IMR-90 (cell line): Measurements from ENCODE around the gene HTR1D. TPM values are rescaled to one million over a fixed set of nuclear protein-coding genes. Genes with fewer than 3 reads are reported as not detected.
A peak's percentile ranks its signal among the peaks of the same experiment; 100 is the strongest.

Experiments used
- ATAC-seq: fragments of 200-7000 bp; cut with Tn5 transposase; 2 replicates; pipeline ENCODE4 v1.9.1; 2020; ENCODE audit warnings: low read depth, mild to moderate bottlenecking, moderate library complexity
- BruUV-seq: library from RNA; stranded (reverse); fragments of 400-500 nt; replicated peaks from 2 replicates; lab custom pipeline; 2021; lab: Mats Ljungman, UMichigan
- CTCF ChIA-PET: fragments of 300-600 bp; formaldehyde crosslinking; extraction: SDS; loops from one replicate; lab custom pipeline; 2021; ENCODE audit warnings: antibody characterized with exemption; lab: Yijun Ruan, JAX
- POLR2A ChIA-PET: fragments of 300-600 bp; sonication (Branson Sonifier 250); formaldehyde crosslinking; loops from one replicate; lab custom pipeline; 2022; ENCODE audit warnings: antibody characterized with exemption; ENCODE audit not compliant: unreplicated experiment; lab: Charles Lee
- DNase-seq: peaks from one replicate; pipeline ENCODE4 v3.0.0; 2013
- H2AFZ ChIP-seq: replicated peaks from 2 replicates; pipeline ENCODE3; 2013; ENCODE audit warnings: low read length, mild to moderate bottlenecking; ENCODE audit not compliant: poor library complexity
- H2AK5ac ChIP-seq: 2 replicates; pipeline ENCODE4 v1.6.1; 2013; ENCODE audit warnings: low read depth, low read length, inconsistent platforms
- H2AK9ac ChIP-seq: replicated peaks from 2 replicates; pipeline ENCODE3; 2013; ENCODE audit warnings: mild to moderate bottlenecking, low read depth, low read length, moderate library complexity; ENCODE audit not compliant: poor library complexity
- H2BK120ac ChIP-seq: 2 replicates; pipeline ENCODE4 v1.6.1; 2013; ENCODE audit warnings: low read depth, low read length, inconsistent platforms
- H2BK15ac ChIP-seq: 3 replicates; pipeline ENCODE4 v1.6.1; 2013; ENCODE audit warnings: low read depth, low read length, inconsistent platforms
- H2BK20ac ChIP-seq: 2 replicates; pipeline ENCODE4 v1.6.1; 2013; ENCODE audit warnings: low read depth, mild to moderate bottlenecking, inconsistent platforms, low read length, moderate library complexity
- H2BK5ac ChIP-seq: 2 replicates; pipeline ENCODE4 v1.6.1; 2013; ENCODE audit warnings: mild to moderate bottlenecking, low read depth, low read length, inconsistent platforms; ENCODE audit not compliant: poor library complexity, severe bottlenecking
- H3K14ac ChIP-seq: replicated peaks from 2 replicates; pipeline ENCODE4 v1.6.1; 2013; ENCODE audit warnings: low read depth, low read length, inconsistent platforms
- H3K18ac ChIP-seq: 2 replicates; pipeline ENCODE4 v1.6.1; 2013; ENCODE audit warnings: low read depth, low read length, control low read depth
- H3K23ac ChIP-seq: 2 replicates; pipeline ENCODE4 v1.6.1; 2013; ENCODE audit warnings: low read depth, low read length, inconsistent platforms
- H3K27ac ChIP-seq: 2 replicates; pipeline ENCODE4 v1.5.1; 2013; ENCODE audit warnings: mild to moderate bottlenecking, control low read depth, low read length; ENCODE audit not compliant: insufficient read depth
- H3K27me3 ChIP-seq: 2 replicates; pipeline ENCODE4 v1.6.1; 2013; ENCODE audit warnings: low read length; ENCODE audit not compliant: control insufficient read depth, insufficient read depth
- H3K36me3 ChIP-seq: 2 replicates; pipeline ENCODE4 v1.6.1; 2013; ENCODE audit warnings: low read length, mixed read lengths; ENCODE audit not compliant: control insufficient read depth, insufficient read depth
- H3K4ac ChIP-seq: 2 replicates; pipeline ENCODE4 v1.6.1; 2013; ENCODE audit warnings: low read depth, low read length, inconsistent platforms
- H3K4me1 ChIP-seq: 2 replicates; pipeline ENCODE4 v1.6.1; 2013; ENCODE audit warnings: low read length, mixed read lengths; ENCODE audit not compliant: control insufficient read depth, insufficient read depth
- H3K4me2 ChIP-seq: 2 replicates; pipeline ENCODE4 v1.6.1; 2013; ENCODE audit warnings: low read depth, mild to moderate bottlenecking, control low read depth, low read length, moderate library complexity
- H3K4me3 ChIP-seq: 2 replicates; pipeline ENCODE4 v1.5.1; 2013; ENCODE audit warnings: low read depth, mild to moderate bottlenecking, control low read depth, low read length, moderate library complexity; ENCODE audit not compliant: insufficient read depth
- H3K56ac ChIP-seq: 2 replicates; pipeline ENCODE4 v1.6.1; 2013; ENCODE audit warnings: low read length, inconsistent platforms; ENCODE audit not compliant: insufficient read depth; ENCODE audit errors: extremely low read depth
- H3K79me1 ChIP-seq, 2 experiments: 2 replicates each; pipeline ENCODE4 v1.6.1; 2013; ENCODE audit warnings: low read length in 2 of 2, inconsistent platforms in 1 of 2, low read depth in 1 of 2
- H3K9ac ChIP-seq: 2 replicates; pipeline ENCODE4 v1.6.1; 2013; ENCODE audit warnings: low read depth, low read length, control low read depth
- H3K9me1 ChIP-seq: 2 replicates; pipeline ENCODE4 v1.6.1; 2013; ENCODE audit warnings: low read length, inconsistent platforms; ENCODE audit not compliant: insufficient read depth
- H3K9me3 ChIP-seq: 2 replicates; pipeline ENCODE4 v1.6.1; 2013; ENCODE audit warnings: low read length; ENCODE audit not compliant: control insufficient read depth, insufficient read depth
- H4K20me1 ChIP-seq: 2 replicates; pipeline ENCODE4 v1.6.1; 2013; ENCODE audit warnings: low read length, inconsistent platforms; ENCODE audit not compliant: insufficient read depth
- H4K5ac ChIP-seq: 2 replicates; pipeline ENCODE4 v1.6.1; 2013; ENCODE audit warnings: mild to moderate bottlenecking, low read depth, low read length, control low read depth
- H4K8ac ChIP-seq, 2 experiments: 2 replicates each; pipeline ENCODE4 v1.6.1; 2013; ENCODE audit warnings: low read depth in 2 of 2, low read length in 2 of 2, control low read depth in 1 of 2, inconsistent platforms in 1 of 2
- H4K91ac ChIP-seq: 2 replicates; pipeline ENCODE4 v1.6.1; 2013; ENCODE audit warnings: low read depth, low read length, inconsistent platforms; ENCODE audit not compliant: insufficient read depth
- MAZ ChIP-seq: IDR thresholded peaks from 2 replicates; pipeline ENCODE4 v1.6.1; 2012; ENCODE audit warnings: low read depth, mild to moderate bottlenecking, low read length, improper control_type of control experiment, moderate library complexity, borderline replicate concordance
- RFX5 ChIP-seq: IDR thresholded peaks from 2 replicates; pipeline ENCODE4 v1.8.0; 2012; ENCODE audit warnings: low read depth, mild to moderate bottlenecking, low read length, moderate library complexity
- WGBS, 2 experiments: methylation state at CpG; one replicate each; pipeline versions ENCODE4 v1.1.5 to v1.1.7; 2013; ENCODE audit warnings: missing lambda C conversion rate in 2 of 2; ENCODE audit not compliant: insufficient read length in 1 of 2; ENCODE audit errors: extremely low coverage in 2 of 2; 5-methylcytosine and 5-hydroxymethylcytosine counted together
- dilution Hi-C: fragments of 300-500 bp; cut with HindIII; formaldehyde crosslinking; loops from one replicate; pipeline ENCODE4 v1.14.3; 2018; ENCODE audit warnings: low sequenced_read_pairs; ENCODE audit not compliant: unreplicated experiment
- in situ Hi-C: fragments of 300-500 bp; cut with MboI; formaldehyde crosslinking; loops from 3 replicates; pipeline ENCODE4 v1.14.3; 2019; ENCODE audit warnings: low sequenced_read_pairs, inconsistent platforms, mixed read lengths
- intact Hi-C: fragments of 100-400 bp; cut with micrococcal nuclease; formaldehyde crosslinking; loops from 2 replicates; pipeline ENCODE4 v1.10.0; 2022
- polyA plus RNA-seq, 3 experiments: library from polyadenylated mRNA; depleted of rRNA; stranded (reverse); fragments of >200 nt; gene quantifications; 2 replicates each; pipeline ENCODE4 v1.2.3, GENCODE V29; 2012; ENCODE audit warnings: low replicate concordance in 1 of 3
- total RNA-seq: library from RNA; depleted of rRNA; stranded (reverse); fragments of >200 nt; gene quantifications from 2 replicates; pipeline ENCODE4 v1.2.3, GENCODE V29; 2012

HTR1D gene
- total and polyA plus RNA-seq, 2 of the 4 experiments (the other 2 are of a cell fraction): 0.03 to 0.18 TPM

GRCh38 chr1:23249787-23250454 is 32.6 kb upstream of the HTR1D start:
- no peak overlapping the region for H2AFZ ChIP-seq
- WGBS, 2 experiments: 33% methylated on average over 1 of the region's 6 CpGs; no CpG with 5 or more reads in 1 of the 2 experiments
- no peaks in the 10 kb centered on the region for H3K4me1 ChIP-seq
- H3K4ac ChIP-seq: no peak overlapping the region
- no peaks in the 10 kb centered on the region for H4K20me1 ChIP-seq
- H4K5ac ChIP-seq: no peak overlapping the region
- H2AK5ac ChIP-seq: no peak overlapping the region
- no peak overlapping the region for H3K4me3 ChIP-seq
- H3K4me2 ChIP-seq: peak overlapping the region; percentile 54
- no peak overlapping the region for H4K91ac ChIP-seq
- H3K27ac ChIP-seq: no peak overlapping the region
- H2AK9ac ChIP-seq: no peak overlapping the region
- in situ Hi-C loops (no loop called here), intact Hi-C loops (no loop called here), dilution Hi-C loops (no loop called here)
- TF ChIP-seq RFX5 (no peak), MAZ (no peak)
- no peak overlapping the region for H2BK120ac ChIP-seq
- H2BK5ac ChIP-seq: no peak overlapping the region
- no peaks in the 10 kb centered on the region for H3K36me3 ChIP-seq
- BruUV-seq: no TSS peak
- H3K23ac ChIP-seq: no peak overlapping the region
- H2BK15ac ChIP-seq: no peak overlapping the region
- no peak overlapping the region for H3K18ac ChIP-seq
- no peak overlapping the region for H4K8ac ChIP-seq
- no peaks in the 10 kb centered on the region for H3K79me1 ChIP-seq
- ChIA-PET POLR2A (interaction anchor here (0.6 kb wide), 1 partner anchor 150 kb away, joined by 6 read pairs; no protein-coding TSS in a partner anchor), CTCF (interaction anchor here (1.1 kb wide), 1 partner anchor 53 kb away, joined by 4 read pairs; no protein-coding TSS in a partner anchor)
- ATAC-seq: peak; percentile 80
- no peak overlapping the region for H2BK20ac ChIP-seq
- peak; percentile 73 for DNase-seq
- no peak overlapping the region for H3K56ac ChIP-seq
- no peak overlapping the region for H3K14ac ChIP-seq
- H3K27me3 ChIP-seq: 0 out of 2 replicates have a peak, but pooled peaks cover 4% of the 10 kb centered on the region
- H3K9ac ChIP-seq: no peak overlapping the region; the same call in 1 of the 2 replicates
- no peaks in the 10 kb centered on the region for H3K9me3 ChIP-seq
- no peaks in the 10 kb centered on the region for H3K9me1 ChIP-seq
